NCI-H146 (cell line): ENCODE data around the gene HIVEP2.

ENCODE experiments used
- DNase-seq: peaks from one replicate; lab custom pipeline; 2025; lab: John Stamatoyannopoulos, UW

Gene HIVEP2

DNA sequence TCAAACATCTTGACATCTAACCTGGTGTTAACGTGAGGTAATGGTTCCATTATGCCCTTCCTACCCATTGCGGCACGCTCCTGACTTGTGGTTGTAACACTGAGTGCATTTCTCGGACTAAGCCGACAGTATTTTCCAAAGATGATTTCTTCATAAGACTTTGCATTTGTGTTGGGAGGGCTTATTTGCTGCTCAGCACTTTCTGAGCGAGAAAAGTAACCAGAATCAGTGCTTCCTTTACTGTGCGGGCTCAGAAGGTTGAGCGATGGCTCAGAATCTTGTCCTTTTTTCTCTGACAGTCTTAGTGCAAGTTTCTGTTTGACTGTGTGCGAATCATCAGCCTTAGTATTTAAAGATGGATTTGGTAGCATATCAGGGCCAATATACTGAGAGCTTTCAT lies 171.7 kb downstream of the HIVEP2 start:
- DNase-seq: no peak

DNA sequence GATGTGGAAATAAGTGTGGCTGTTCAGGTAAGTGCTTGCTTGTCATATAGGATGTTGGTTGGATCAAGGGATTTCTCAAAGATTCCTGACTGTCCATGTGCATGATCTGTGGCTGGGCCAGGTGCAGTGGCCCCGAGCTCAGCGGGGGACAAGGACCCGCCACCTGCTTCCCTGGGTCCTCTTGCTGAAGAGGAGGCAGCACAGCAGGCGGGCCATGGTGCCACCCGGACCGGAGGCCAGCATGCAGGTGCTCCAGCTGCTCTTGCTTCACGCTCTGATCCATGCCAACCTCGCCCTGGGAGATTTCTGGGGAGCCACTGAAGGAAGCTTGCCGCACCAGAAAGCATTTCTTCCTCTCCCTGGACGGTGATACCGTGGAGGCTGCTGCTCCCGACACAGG lies 173.8 kb downstream of the HIVEP2 start:
- peak; percentile 20 for DNase-seq

DNA sequence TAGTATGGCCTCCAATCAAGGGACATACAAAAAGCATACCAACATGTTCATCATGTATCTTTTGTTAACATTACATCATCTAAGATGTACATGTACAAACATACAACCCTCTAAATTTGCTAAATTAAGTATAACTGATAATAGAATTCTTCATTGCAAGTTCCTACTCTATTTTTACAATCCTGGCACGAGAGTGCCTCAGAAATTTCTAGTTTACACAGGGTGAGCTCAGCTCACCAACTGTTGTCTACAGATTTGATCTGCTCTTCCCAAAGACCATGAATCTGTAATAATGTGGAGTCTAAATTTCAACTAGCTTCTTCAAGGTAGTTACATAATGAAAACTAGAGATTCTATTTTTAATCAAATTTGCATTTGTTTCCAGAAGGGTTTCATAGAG lies 179.7 kb downstream of the HIVEP2 start:
- DNase-seq: no peak

DNA sequence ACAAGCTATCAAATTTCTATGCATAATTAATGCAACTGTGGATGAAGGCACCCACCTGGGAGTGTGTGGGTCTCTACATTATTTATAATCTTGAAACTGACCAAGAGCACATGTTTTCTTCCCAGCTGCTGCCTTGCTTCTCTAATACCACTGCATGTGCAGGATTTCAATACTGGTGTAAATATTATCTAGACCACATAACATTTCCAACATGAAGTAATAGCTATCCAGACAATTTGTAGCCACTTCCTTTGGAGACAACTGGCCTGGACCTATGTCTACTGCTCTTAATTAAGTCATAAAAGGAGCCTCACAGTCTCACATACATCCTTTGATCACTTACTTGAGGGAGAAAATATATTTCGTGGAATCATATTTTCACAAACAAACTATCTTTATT lies 180.7 kb downstream of the HIVEP2 start:
- DNase-seq: no peak

DNA sequence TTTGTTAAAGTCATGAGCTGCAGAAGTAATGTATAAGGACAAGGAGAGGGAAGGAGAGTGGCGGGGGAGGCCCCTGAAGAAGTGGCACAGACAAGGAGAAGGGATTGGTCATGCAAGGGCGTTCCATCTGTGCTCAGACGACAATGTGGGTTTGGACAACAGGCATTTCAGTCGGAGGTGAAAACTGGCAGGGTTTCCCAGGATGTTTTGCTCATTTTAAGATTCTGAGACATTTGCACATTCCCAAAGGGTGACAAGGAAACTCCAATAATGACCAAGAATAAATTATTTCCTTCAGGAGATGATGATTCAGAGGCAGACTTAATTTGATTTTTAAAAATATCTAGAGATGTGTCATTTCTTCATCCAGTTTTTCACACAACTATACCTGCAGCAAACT lies 181.8 kb downstream of the HIVEP2 start:
- DNase-seq: no peak

DNA sequence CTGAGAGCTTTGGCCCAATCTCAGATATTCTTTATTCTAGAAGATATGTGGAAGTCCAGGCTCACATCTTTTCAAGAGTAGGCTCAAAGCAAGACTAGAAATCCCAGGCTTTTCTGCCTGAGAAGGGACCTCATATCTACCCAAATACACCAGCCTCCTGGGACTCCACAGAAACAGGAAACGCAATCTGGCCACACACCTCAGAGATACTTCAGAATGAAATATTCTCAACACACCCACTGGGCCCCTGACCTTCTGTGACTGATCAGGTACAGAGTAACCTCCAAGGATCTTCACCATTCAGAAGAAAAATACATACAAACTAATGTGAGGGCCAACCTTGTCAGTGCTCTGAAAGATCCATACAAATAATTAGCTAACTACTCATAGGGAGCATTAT lies 183.2 kb downstream of the HIVEP2 start:
- DNase-seq: no peak

DNA sequence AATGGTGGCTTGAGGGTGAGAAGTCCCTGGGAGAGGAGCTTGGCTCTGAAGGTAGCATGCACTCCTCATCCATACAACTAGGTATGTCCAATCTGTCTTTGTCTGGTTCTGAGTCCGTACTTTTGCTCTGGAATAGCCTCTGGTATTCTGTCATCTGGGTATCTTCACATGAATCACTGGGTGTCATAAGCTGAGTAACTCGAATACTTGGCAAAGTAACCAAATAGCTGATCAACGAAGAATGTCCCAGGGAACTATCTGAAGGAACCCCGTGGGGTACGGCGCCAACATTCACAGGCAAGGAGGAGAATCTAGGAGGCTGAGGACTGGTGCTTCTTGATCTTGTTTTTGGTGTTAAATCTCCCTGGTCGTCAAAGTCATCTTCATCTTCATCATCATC lies 184.8 kb downstream of the HIVEP2 start:
- DNase-seq: no peak

DNA sequence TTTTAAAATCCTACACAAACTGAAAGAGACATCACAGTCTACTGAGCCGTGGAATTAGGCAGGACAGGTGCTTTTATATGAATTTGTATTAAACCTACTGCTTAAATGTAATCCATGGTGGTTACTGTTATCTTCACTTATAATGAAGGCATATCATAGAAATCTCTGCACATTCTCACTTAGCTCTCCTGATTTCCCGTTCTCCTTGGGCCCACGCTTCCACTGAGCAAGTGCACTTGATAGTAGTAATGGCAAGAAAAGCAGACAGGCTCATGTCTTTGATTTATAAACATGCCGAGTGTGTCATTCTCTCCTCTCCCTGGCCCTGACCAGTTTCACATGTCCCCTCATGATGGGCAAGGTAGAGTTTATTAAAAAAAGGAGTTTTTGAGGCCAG lies 186.3 kb downstream of the HIVEP2 start:
- DNase-seq: no peak

DNA sequence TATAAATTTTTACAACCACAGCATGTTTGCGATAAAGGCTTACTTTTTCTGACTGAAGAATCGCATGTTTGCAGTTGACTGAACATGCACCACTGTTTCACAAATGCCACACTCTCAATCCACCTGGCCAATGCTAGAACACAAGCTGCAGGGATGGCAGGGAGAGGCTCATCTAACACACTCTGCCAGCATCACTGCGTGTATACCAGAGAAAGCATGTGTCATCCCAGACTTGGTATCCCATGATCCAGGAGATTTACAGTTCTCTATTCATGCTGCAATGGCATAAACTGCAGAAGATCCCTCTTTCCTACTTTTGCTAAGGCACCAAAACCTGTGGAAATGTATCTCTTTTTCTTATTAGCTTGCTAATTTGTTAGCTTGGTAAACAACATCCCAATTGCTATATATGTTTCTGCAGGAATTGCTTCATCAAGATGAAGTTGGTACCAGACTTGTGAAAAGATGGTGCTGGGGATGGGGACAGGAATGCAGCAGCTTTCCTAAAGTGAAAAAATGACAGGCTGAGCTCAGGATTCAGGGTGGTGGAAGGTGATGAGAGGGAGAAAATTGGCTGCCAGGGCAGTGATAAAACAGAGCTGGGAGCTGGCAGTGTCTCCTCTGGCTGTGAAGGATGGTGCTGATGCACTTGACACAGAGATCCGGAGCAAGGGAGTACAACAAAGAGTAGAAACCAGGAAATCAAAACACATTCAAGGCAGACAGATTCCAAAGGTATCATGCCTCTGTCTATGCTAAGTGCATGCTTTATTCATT lies 186.9 kb downstream of the HIVEP2 start:
- DNase-seq: no peak

DNA sequence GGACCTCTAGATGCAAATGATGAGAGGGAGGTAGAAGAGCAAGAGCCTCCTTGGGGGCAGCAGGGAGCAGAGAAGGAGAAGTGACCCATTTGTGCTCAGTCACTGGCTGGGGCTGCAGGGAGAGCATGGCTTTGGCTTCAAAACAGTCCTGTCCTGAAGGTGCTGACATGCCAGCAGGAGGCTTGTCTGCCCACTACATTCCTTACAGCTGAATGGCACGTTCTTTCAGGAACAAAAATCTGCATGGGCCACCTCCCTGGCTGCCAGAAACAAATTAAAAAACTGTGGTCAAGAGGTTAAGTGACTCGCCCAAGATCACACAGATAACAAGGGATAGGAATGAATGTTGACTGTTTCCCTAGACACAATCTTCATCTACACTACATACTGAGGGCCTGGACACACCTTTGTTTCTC lies 188.8 kb downstream of the HIVEP2 start:
- no peak for DNase-seq

DNA sequence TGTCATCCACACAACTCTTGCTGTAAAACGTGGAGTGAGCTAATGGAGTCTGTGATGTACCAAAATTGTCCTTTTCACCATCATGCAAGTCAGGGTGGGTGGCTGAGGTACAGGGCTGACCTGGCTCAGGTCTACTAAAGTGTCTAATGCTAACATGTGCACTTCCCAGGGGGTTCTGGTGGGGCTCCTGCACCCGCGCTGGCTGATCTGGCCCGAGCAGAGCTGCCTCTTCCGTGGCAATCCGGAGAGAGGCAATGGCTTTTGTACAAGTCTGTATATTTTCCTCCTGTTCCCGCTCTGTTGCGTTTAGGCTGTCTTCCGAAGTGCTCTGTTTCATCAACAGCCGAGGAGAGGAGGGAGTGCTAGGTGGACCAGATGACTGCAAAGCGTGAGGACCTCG lies 191.8 kb downstream of the HIVEP2 start:
- DNase-seq: no peak

DNA sequence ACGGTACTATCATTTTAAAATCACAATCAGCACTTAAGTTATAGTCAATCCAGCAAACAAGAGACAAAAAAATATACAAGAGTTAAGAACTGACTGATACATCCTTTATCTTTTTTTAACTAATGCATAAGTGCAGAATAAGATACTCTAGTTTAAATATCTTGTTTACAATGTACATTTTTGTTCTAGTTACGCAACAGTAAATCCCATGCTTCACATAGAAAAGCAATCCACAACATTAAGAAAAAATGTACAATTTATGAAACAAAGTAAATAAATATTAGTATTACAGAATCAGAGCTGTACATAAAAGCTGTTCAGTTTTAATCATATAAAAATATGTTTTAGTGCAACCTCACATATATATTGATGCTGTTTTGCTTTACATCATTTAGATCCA lies 192.6 kb downstream of the HIVEP2 start:
- DNase-seq: no peak

DNA sequence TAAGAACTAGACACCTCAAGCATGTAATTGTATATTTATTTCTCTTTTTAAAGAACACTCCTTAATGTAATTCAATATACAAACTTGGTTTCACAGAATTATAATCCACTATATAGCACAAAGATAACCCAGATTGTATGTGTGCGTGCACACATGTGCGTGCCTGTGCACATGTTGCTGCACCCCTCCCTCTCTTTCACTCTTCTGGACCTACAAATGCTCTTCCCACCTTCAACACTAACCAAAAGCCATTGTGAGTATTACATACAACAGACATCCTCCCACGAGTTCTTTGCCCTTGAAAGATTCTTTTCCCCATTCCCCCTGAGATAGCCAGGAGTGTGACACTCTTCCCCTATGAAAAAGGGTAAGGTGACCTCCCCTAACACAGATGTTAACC lies 193.5 kb downstream of the HIVEP2 start:
- no peak for DNase-seq

DNA sequence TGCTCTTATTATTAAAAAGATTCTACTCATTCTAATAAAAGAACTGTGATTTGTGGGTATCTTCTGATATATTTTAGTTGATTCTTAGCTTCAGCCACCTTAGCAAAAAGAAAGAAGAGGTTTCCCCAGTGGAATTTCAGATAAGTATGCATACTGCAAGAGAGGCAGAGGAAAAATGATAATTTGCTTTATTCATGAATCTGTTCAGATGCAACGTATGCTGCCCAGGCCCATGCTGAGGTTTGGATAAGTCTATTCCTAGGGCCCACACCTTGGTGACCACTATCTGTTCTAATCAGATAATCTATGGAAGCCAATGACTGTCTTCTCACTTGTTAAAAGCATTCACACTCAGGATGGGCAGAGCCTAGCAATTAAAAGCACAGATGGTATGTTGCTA lies 194.0 kb downstream of the HIVEP2 start:
- DNase-seq: no peak

DNA sequence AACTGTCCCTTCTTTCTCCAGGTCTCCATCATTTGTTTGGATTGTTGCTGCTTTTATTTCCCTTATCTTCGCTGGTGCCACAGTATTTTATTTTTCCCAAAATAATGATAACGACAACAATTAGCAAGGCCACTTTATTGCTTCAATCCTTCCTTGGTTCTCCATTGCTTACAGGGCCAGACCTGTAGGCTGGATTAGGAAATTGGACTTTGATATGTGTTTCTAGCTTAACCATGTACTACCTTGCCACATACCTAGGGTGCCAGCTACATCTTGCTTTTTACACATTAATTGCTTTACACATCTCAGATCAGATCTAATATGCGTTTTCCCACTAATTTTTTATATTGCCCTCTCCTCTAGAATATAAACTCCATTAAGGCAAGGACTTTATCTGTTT lies 195.4 kb downstream of the HIVEP2 start:
- no peak for DNase-seq

DNA sequence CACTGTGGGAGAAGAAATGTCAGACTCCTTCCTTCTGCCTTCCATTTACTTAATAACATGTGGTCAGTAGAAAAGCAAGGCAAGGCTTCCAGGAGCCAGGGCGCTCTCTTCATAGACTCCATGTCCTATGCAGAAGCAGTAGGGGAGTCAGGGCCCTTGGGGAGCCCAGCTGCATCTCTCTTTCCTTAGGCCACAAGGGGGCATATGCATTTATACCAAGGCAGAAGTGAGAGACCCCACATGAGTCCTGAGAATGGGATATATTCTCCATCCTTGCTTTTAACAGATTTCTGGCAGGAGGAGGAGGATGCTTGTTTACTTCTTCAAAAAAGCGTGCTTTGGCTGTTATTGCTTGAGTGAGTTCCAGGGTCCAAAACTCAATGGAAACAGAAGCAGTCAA lies 198.5 kb downstream of the HIVEP2 start:
- DNase-seq: peak; percentile 5

DNA sequence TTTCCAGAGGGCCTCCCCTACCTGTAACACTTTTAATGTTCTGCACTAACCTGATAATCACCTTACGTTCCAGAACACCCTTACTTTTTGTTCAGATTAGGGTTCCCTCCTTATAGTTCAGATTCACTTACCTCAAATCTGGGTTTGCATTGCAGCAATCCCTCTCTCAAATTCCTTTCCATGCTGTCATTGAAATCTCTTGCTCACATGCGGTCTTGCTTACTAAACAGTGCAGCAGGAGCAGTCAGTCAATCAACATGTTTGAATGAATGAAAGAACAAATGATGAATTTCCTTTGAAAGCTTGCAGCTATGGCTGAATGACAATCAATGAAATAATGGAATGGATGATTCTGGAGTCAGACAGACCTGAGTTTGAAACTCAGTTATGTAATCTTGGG lies 200.1 kb downstream of the HIVEP2 start:
- DNase-seq: no peak

DNA sequence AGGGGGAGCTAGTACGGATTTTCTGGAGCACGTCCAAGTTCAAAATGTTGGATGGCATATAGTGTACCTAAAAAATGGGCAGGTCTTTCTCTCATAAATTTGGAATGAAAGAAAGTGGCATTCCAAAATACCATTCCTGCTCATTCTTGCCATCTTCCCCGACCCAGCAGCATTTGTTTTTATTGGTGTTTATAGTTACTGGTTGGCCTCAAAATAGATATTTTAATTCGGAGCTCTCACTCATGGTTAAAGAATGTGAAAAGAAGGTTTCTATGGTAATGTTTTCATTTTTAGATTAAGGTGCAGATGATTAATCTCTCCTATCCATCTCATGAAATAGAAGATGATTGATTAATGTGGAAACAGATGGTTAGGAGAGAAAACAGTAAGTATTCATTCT lies 204.5 kb downstream of the HIVEP2 start:
- DNase-seq: no peak

DNA sequence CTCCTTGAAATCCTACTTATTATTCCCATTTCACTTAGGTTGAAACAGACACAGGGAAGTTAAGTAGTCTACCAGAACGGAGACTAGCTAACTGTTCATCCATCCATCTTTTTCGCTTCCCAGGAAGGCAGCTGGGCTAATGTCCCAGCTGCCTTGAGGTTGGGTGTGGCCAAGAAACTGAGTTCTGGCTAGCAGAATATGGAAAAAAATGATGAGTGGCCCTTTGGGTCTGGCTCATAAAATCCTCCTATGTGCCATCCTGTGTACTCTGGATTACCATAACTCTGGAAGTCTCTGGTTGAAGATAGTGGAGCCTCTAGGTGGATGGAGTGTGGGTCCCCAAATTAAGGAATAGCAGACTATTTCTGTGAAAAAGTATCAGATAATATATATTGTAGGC lies 206.2 kb downstream of the HIVEP2 start:
- no peak for DNase-seq

DNA sequence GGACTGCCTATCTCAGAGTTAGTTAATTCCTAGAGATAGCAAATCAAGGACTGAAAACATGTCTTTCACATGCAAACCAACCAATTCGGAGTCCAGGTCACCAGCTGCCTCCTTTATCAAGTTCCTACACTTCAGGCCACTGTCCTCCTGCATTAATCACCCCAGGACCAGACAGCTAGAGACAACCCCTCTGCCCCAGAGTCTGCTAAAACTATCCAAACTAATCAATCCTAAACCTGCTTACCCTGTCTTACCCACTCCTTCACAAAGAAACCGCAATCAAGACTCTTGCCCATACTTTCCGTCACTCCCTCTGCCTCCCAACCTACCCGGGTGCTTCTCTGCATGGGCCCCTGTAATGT lies 207.0 kb downstream of the HIVEP2 start:
- DNase-seq: no peak

DNA sequence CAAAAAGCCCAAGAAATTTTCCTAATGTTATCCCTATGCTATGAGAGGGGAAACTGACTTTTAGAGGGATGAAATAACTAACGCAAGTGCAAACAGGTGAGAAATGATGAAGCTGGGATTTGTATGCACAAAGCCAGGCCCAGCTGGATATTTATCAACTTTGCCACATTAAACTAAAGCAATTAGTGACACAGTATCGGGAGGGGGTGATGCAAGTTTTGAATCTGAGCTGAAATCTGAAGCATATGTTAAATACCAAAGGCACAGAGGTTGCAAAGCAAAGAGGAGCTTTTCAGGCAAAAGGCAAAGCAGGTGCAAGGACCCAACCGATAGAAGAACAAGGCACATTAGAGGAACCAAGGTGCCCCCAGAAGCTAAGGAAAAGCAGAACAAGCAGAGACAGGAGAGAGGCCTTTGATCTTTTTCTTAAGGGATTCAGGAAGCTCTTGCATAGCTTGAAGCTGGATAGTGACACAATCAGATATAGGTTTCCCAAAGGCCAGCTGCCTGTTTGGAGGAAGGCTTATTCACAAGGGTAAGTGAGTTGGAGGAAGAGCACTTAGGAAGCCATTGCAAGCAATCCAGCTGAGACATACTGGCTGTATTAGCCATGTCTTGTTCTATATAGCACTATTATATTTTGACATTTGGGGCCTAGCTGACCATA lies 207.5 kb downstream of the HIVEP2 start:
- no peak for DNase-seq

DNA sequence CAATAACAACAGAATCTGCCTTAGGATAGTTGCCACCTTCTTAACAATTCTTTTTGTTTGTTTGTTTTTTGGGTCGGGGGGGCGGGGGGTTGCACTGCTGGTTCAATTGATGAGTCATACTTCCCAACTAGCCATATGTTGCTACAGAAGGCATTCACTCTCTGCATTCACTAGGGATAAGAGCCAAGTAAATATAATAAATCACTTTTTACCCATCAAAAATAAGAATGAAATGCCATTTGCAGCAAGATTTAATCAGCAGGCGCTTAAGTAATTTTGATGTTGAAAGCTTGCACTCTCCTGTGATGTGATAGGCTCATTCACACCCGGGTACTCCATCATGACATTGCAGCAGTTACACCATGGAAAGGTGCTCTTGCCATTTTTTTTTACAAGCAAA lies 209.8 kb downstream of the HIVEP2 start:
- DNase-seq: no peak

DNA sequence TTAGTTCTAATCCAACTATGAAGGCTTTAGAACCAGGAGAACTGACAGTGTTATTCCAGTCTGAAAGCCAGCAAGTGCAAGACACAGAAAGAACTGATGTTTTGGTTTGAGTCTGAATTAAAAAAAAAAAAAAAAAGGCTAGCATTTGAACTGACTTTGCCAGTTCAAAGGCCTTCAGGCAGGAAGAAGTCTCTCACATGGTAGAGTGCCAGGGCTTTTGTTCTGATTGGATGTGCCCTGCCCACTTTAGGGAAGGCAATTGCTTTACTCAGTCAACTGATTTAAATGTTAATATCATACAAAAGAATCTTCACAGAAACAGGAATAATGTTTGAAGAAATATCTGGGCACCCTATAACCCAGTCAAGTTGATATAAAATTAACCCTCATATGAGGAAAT lies 212.2 kb downstream of the HIVEP2 start:
- DNase-seq: no peak

DNA sequence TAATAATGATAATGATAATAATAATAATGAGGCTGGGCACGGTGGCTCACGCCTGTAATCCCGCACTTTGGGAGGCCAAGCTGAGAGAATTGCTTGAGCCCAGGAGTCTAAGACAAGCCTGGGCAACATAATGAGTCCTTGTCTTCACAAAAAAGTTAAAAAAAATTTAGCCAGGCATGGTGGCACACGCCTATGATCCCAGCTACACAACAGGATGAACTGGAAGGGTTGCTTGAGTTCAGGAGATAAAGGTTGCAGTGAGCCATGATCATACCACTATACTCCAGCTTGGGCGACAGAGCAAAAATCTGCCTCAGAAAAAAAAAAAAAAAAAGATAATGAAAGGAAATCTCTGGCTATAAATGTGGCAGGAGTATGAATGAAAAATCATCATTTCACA lies 213.4 kb downstream of the HIVEP2 start:
- DNase-seq: no peak
